Inflammatory macrophage treated with lipopolysaccharide for 1 hour (primary cell): ENCODE data around the gene PPP1R16B.
"Not testable (repeated sequence)": the region's sequence is repeated elsewhere in the genome, so short reads cannot be mapped to it uniquely, and the experiment has no call there.

Experiments
- DNase-seq, 2 donors: peaks; one replicate each; pipeline ENCODE4 v3.0.0-alpha.2; 2020 to 2022

Gene PPP1R16B

GRCh38 chr20:38855356-38855755 is 49.9 kb downstream of the PPP1R16B start:
- no peak for DNase-seq

GRCh38 chr20:38856570-38856969 is 51.1 kb downstream of the PPP1R16B start:
- DNase-seq: no peak

- no peak for DNase-seq
Observed at GRCh38 chr20:38857703-38858102, 52.2 kb downstream of the PPP1R16B start.

GRCh38 chr20:38859070-38859690 is 53.7 kb downstream of the PPP1R16B start:
- peak; percentile 32 to 46 for DNase-seq

GRCh38 chr20:38859857-38860256 is 54.4 kb downstream of the PPP1R16B start:
- not testable (repeated sequence) for DNase-seq

- no peak for DNase-seq
Observed at GRCh38 chr20:38861071-38861401, 55.5 kb downstream of the PPP1R16B start.

- DNase-seq: no peak
Observed at GRCh38 chr20:38862226-38862625, 56.7 kb downstream of the PPP1R16B start.

DNA sequence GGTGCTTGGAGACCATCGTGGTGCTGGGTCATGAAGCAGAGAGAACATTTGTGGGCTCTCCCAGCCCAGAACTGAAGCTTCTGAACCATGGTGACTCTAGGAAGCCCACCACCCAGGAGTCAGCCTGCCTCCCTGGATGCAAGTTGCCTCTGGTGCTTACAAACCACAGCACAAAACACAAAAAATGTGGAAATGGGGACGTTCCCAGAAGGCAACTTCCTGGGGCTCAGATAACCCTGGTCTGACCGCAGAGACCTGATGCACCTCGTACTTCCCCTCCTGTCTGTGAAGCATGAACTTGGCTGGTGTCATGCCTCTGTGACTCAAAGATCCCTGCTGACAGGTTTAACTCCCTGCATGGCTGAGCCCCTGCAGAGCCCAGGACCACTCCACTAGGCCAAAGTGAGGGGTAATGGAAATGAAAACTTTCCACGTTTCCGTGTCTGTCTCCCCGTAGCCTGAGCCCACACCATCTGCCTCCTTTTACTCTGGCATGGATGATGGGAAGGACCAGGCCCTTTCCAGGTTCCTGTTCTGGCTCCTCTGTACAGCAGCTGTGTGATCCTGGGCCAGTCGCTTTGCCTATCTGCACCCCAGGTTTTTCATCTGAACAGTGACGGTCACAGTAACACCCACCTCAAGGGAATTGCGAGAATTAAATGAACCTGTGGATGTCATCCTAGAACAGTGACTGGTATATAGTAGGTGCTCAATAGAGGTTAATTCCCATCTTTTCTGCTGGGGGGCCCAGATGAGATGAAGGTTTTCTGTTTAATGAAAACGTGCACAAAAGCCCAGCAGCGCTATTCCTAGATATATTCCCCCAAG is 57.7 kb downstream of the PPP1R16B start:
- DNase-seq: peak; percentile 35 to 62

- no peak for DNase-seq
Observed at GRCh38 chr20:38864662-38865061, 59.2 kb downstream of the PPP1R16B start.

GRCh38 chr20:38866265-38867061 is 61.0 kb downstream of the PPP1R16B start:
- DNase-seq: no peak

GRCh38 chr20:38867062-38867359 is 61.5 kb downstream of the PPP1R16B start:
- no peak for DNase-seq

DNA sequence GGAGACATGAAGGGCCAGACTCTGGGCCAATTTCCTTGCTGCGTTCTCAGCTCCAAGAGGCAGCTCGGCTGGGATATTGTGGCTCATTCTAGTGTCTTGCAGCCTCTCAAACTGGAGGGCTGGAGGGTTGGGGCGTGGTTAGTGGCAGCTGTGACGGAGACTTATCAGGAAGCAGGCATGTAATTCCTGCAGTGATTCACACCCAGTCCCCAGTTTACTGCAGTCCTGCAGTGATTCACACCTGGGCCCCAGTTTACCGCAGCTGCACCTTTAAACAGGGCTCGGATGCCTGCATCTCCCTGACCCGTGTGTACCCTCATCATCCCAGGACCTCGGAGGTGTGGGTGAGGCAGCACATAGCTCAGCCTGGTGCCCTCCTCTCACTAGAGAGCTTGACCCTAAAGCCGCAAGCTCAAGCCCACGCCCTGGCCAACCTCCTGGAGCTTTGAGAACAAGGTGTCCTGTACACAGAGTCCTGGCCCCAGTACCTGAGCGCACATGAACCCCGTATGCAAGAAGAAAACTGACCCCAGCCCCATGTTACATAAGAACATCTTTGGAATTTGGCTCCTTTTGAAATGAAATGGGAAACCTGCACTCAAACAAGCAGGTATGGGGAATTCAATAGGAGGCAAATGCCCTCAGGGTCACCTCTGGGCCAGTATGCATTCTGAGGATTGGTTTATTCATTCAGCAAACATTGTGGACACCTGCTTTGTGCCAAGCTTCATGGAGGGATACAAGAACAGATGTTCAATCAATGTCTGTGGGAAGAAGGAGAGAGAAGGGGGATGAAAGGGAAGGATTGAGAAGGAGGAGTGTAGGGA is 65.4 kb downstream of the PPP1R16B start:
- no peak for DNase-seq

DNA sequence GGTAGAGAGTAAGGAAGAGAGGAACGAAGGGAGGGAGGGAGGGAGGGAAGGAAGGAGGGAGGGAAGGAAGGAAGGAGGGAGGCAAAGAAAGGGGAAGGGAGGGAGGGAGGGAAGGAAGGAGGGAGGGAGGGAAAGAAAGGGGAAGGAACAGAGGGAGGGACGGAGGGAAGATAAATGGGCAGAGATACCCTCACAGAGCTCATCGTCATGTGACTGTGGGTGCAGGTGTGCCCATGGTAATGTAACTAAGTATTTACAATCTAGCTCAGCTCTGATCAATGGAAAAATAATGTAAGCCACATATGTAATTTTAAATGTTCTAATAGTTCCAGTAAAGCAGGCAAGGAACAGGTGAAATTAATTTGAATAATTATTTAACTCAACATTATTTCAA is 66.1 kb downstream of the PPP1R16B start:
- DNase-seq: no peak

- DNase-seq: no peak
Observed at GRCh38 chr20:38872036-38872435, 66.5 kb downstream of the PPP1R16B start.

DNA sequence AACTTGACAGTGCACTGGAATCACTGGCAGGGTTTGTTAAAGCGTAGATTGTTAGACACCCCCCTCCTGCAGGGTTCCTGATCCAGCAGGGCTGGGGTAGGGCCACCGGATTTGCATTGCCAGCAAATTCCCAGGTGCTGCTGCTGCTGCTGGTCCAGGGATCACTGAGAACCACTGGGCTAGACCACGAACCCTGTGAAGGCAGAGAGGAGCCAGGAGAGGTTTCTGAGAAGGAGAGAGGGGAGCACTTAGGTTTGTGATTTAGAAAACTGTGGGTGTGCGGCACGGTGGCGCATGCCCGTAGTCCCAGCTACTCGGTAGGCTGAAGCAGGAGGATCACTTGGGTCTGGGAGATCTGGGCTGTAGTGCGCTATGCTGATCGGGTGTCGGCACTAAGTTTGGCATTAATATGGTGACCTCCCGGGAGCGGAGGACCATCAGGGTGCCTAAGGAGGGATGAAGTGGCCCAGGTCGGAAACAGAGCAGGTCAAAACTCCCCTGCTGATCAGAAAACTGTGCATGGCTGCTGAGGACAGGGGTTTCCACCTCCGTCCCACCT is 67.1 kb downstream of the PPP1R16B start:
- no peak for DNase-seq

GRCh38 chr20:38873050-38873581 is 67.6 kb downstream of the PPP1R16B start:
- DNase-seq: no peak

DNA sequence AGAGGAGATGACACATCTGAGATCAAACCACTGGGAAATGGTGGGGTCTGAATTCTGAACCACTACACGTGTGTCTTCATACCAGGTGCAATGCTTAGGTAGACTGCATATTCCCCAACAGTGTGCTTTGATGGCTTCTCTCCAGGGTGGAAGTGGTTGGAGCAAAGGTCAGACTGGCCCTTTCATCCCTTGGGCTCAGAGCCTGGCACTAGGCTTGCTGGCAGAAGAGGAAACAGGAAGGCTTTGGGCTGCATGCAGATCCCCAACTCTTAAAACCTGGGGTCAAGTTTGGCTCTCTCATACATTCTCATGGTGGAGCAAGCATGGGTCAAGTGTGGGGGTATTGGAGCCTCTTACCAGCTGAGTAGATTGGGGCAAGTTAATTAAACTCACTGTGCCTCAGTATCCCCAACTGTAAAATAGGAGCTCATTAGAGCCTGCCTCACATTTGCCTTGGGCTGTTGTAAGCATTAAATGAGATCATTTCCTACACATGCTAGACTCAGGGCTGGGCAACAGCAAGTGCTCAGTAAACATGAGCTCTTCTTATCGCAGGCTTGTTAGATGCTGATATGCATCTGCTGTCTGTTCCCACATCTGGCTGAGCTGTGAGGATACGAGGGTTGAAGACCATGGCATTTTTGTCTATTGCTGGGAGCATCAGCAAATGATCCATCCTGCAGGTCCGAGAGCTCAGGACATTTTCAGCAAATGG is 69.1 kb downstream of the PPP1R16B start:
- no peak for DNase-seq

DNA sequence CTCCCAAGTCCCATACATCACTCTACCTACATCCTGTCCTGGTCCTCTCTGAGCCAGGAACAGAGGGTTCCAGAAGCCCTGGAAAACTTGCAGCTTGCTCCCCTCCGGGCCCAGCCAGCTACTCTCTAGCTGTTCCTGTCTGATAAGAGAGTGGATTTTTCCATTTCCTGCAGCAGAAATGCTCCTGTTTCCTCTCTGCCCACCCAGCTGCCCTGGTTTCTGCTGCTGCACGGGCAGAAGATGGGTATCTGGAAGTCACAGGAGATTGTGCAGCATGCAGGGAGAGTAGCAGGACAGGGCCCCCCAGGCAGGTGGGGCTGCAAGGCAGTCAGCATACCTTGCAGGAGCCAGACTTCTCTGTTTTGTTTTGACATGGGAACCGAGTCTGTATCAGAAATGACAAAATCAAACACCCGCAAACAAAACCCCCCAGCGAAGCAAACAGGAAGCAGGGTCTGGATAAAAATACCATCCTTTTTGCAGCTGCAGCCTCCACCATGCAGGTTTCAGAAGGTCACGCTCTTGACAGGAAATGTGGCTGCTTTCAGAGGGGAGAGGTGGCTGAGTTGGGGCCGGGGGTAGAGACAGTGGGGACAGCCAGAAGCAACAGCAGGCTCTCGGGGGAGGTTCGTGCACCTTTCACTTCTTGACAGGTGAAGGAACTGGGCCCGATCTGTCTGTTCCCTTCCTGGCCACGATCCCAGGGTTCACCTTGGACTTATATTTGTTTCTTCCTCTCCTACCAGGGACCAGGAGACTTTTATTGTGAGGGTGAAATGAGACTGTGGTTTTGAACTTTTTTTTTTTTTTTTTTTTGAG is 69.9 kb downstream of the PPP1R16B start:
- no peak for DNase-seq

DNA sequence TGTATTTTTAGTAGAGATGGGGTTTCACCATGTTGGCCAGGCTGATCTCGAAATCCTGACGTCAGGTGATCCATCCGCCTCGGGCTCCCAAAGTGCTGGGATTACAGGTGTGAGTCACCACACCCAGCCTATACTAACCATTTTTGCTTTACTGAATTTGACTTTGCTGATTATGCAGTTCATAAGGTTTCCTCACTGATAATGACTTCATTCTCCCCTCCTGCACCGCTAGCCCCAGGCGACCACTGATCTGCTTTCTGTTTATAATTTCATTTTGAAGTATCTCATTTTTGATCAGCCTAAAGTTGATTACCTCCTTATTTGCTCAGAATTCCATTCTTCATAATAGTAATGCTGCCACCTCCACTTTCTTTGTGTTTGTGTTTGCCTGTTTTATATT is 72.0 kb downstream of the PPP1R16B start:
- DNase-seq: no peak

DNA sequence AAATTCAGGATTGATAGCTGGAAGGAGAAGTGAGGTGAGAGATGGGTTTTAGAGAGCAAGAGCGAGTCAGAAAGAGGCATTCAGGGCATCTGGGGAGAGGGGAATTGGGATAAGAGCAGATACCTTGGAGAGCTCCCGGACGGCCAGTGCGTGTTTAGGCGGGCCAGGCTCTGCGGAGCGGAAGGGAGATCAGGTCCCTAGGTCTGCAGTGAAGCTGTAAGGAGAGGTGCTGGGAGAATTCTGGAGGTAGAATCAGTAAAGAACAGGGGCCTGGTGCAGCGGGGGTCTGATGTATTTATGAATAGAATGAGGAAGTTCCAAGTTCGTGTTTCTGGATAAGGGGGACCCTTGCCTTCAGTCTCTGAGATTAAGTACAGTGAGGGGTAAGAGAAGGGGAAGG is 73.4 kb downstream of the PPP1R16B start:
- no peak for DNase-seq
